Fibroblast of skin of scalp (primary cell): ENCODE measurements around the gene FOXO3.
"Not testable (repeated sequence)": the region's sequence is repeated elsewhere in the genome, so short reads cannot be mapped to it uniquely, and the experiment has no call there.

Experiments used
- DNase-seq: peaks from one replicate; pipeline ENCODE4 v3.0.0-alpha.2; 2013

Gene FOXO3

GRCh38 chr6:108556250-108556649 lies 4.5 kb upstream of the FOXO3 start:
- DNase-seq, result no peak

GRCh38 chr6:108556866-108557493 lies 3.7 kb upstream of the FOXO3 start:
- no peak for DNase-seq

- DNase-seq, result peak; percentile 72
Measured at GRCh38 chr6:108557494-108558371, 3.0 kb upstream of the FOXO3 start.

GRCh38 chr6:108558372-108559096 lies 2.2 kb upstream of the FOXO3 start:
- peak; percentile 99 for DNase-seq

GRCh38 chr6:108559097-108559883 lies 1.4 kb upstream of the FOXO3 start:
- peak; percentile 92 for DNase-seq

GRCh38 chr6:108559884-108560462 lies 744 bp upstream of the FOXO3 start:
- peak; percentile 82 for DNase-seq

- DNase-seq, result not testable (repeated sequence)
Measured at GRCh38 chr6:108561309-108561647, 561 bp downstream of the FOXO3 start.

GRCh38 chr6:108561742-108562502 lies 1.2 kb downstream of the FOXO3 start:
- DNase-seq, result no peak

GRCh38 chr6:108562503-108562993 lies 1.8 kb downstream of the FOXO3 start:
- peak; percentile 72 for DNase-seq

- DNase-seq, result no peak
Measured at GRCh38 chr6:108563292-108563691, 2.6 kb downstream of the FOXO3 start.

- DNase-seq, result peak; percentile 97
Measured at GRCh38 chr6:108564178-108564577, 3.5 kb downstream of the FOXO3 start.

GRCh38 chr6:108565091-108565766 lies 4.5 kb downstream of the FOXO3 start:
- no peak for DNase-seq

GRCh38 chr6:108565893-108566292 lies 5.2 kb downstream of the FOXO3 start:
- peak; percentile 66 for DNase-seq

- DNase-seq, result no peak
Measured at GRCh38 chr6:108566406-108566805, 5.7 kb downstream of the FOXO3 start.

GRCh38 chr6:108568101-108568500 lies 7.4 kb downstream of the FOXO3 start:
- no peak for DNase-seq

GRCh38 chr6:108568551-108569305 lies 8.0 kb downstream of the FOXO3 start:
- no peak for DNase-seq

- DNase-seq, result no peak
Measured at GRCh38 chr6:108570517-108570916, 9.8 kb downstream of the FOXO3 start.

GRCh38 chr6:108574457-108575141 lies 13.9 kb downstream of the FOXO3 start:
- no peak for DNase-seq

GRCh38 chr6:108575905-108576494 lies 15.3 kb downstream of the FOXO3 start:
- no peak for DNase-seq
